Activated T-helper 17 cell treated with anti-CD3 and anti-CD28 coated beads, Interleukin-2, amount 50 U/mL, for 72 hours (primary cell): ENCODE data around the gene POU5F1. TPM values are rescaled to one million over a fixed set of nuclear protein-coding genes. Genes with fewer than 3 reads are reported as not detected.

Experiments
- ATAC-seq: fragments of 150-1000 bp; cut with Tn5 transposase; replicated peaks from 2 replicates; pipeline ENCODE4 v1.10.0; 2021; ENCODE audit warnings: mild to moderate bottlenecking, moderate library complexity
- H3K27ac Mint-ChIP-seq: one replicate; pipeline ENCODE4 v1.8.0; 2022; ENCODE audit warnings: mixed read lengths
- H3K27me3 Mint-ChIP-seq: one replicate; pipeline ENCODE4 v1.8.0; 2022; ENCODE audit warnings: mixed read lengths
- H3K36me3 Mint-ChIP-seq: one replicate; pipeline ENCODE4 v1.8.0; 2022; ENCODE audit warnings: low read depth, mild to moderate bottlenecking, mixed read lengths
- H3K4me1 Mint-ChIP-seq: one replicate; pipeline ENCODE4 v1.8.0; 2022; ENCODE audit warnings: mixed read lengths
- H3K4me3 Mint-ChIP-seq: one replicate; pipeline ENCODE4 v1.8.0; 2022; ENCODE audit warnings: mild to moderate bottlenecking, mixed read lengths
- H3K9me3 Mint-ChIP-seq: one replicate; pipeline ENCODE4 v1.8.0; 2022; ENCODE audit warnings: mixed read lengths
- total RNA-seq, 2 donors: library from RNA; stranded (reverse); gene quantifications; one replicate each; pipeline ENCODE4 v1.2.3, GENCODE V29; 2022

Gene POU5F1
- total RNA-seq, 2 donors from 2014 or later = 0.16 TPM; not detected in 1

GRCh38 chr6:31144970-31145340, 25.5 kb downstream of the POU5F1 start:
- no peak for ATAC-seq
- Mint-ChIP-seq H3K9me3 (no peaks in the 10 kb centered on the region), H3K27me3 (no peaks in the 10 kb centered on the region), H3K36me3 (peaks cover 42% of the 10 kb centered on the region), H3K4me3 (no peak overlapping the region), H3K27ac (no peak overlapping the region), H3K4me1 (no peaks in the 10 kb centered on the region)

- Mint-ChIP-seq H3K4me1 (no peaks in the 10 kb centered on the region), H3K36me3 (peaks cover 37% of the 10 kb centered on the region), H3K9me3 (no peaks in the 10 kb centered on the region), H3K4me3 (no peak overlapping the region), H3K27ac (no peak overlapping the region), H3K27me3 (no peaks in the 10 kb centered on the region)
- no peak for ATAC-seq
Measured at GRCh38 chr6:31144296-31144969, 26.0 kb downstream of the POU5F1 start.

- no peaks in the 10 kb centered on the region for H3K27me3 Mint-ChIP-seq
- no peak for ATAC-seq
Measured at GRCh38 chr6:31143148-31143547, 27.3 kb downstream of the POU5F1 start.

GRCh38 chr6:31142361-31142761, 28.1 kb downstream of the POU5F1 start:
- Mint-ChIP-seq H3K4me1 (peaks cover 5% of the 10 kb centered on the region), H3K27me3 (no peaks in the 10 kb centered on the region), H3K4me3 (no peak overlapping the region), H3K36me3 (peaks cover 33% of the 10 kb centered on the region), H3K9me3 (no peaks in the 10 kb centered on the region), H3K27ac (no peak overlapping the region)
- no peak for ATAC-seq

More at GRCh38 chr6:31143148-31143547, 27.3 kb downstream of the POU5F1 start:
- Mint-ChIP-seq H3K4me3 (no peak overlapping the region), H3K36me3 (peaks cover 33% of the 10 kb centered on the region), H3K9me3 (no peaks in the 10 kb centered on the region), H3K27ac (no peak overlapping the region), H3K4me1 (no peaks in the 10 kb centered on the region)

GRCh38 chr6:31140643-31141042, 29.8 kb downstream of the POU5F1 start:
- no peak overlapping the region for H3K4me3 Mint-ChIP-seq
- H3K27ac Mint-ChIP-seq = no peak overlapping the region
- peaks cover 6% of the 10 kb centered on the region for H3K4me1 Mint-ChIP-seq
- H3K9me3 Mint-ChIP-seq = no peaks in the 10 kb centered on the region
- peaks cover 24% of the 10 kb centered on the region for H3K36me3 Mint-ChIP-seq
- H3K27me3 Mint-ChIP-seq = no peaks in the 10 kb centered on the region
- no peak for ATAC-seq

GRCh38 chr6:31139599-31139998, 30.9 kb downstream of the POU5F1 start:
- H3K9me3 Mint-ChIP-seq = no peaks in the 10 kb centered on the region
- ATAC-seq = no peak
- peaks cover 6% of the 10 kb centered on the region for H3K4me1 Mint-ChIP-seq
- no peak overlapping the region for H3K4me3 Mint-ChIP-seq
- H3K27ac Mint-ChIP-seq = no peak overlapping the region
- no peaks in the 10 kb centered on the region for H3K27me3 Mint-ChIP-seq
- H3K36me3 Mint-ChIP-seq = peaks cover 13% of the 10 kb centered on the region

GRCh38 chr6:31138982-31139381, 31.5 kb downstream of the POU5F1 start, which contains the start of gene PSORS1C2:
Gene PSORS1C2, minus strand, starts transcription at chr6:31139066. Its CDS starts 40 bp downstream, at chr6:31139026.
- Mint-ChIP-seq H3K27me3 (no peaks in the 10 kb centered on the region), H3K9me3 (no peaks in the 10 kb centered on the region), H3K4me3 (peak within 1 kb of the TSS; percentile 84), H3K27ac (peak within 1 kb of the TSS; percentile 86), H3K4me1 (peaks cover 6% of the 10 kb centered on the region), H3K36me3 (peaks cover 8% of the 10 kb centered on the region)
- no peak for ATAC-seq

GRCh38 chr6:31135710-31136109, 34.8 kb downstream of the POU5F1 start:
- ATAC-seq = no peak
- Mint-ChIP-seq H3K4me1 (peaks cover 6% of the 10 kb centered on the region), H3K9me3 (no peaks in the 10 kb centered on the region), H3K27ac (no peak overlapping the region), H3K36me3 (no peaks in the 10 kb centered on the region), H3K4me3 (no peak overlapping the region), H3K27me3 (no peaks in the 10 kb centered on the region)

GRCh38 chr6:31132806-31133205, 37.7 kb downstream of the POU5F1 start:
- Mint-ChIP-seq H3K9me3 (no peaks in the 10 kb centered on the region), H3K27me3 (no peaks in the 10 kb centered on the region), H3K27ac (no peak overlapping the region), H3K36me3 (no peaks in the 10 kb centered on the region), H3K4me3 (no peak overlapping the region), H3K4me1 (peaks cover 10% of the 10 kb centered on the region)
- no peak for ATAC-seq

- H3K27ac Mint-ChIP-seq = no peak overlapping the region
- no peaks in the 10 kb centered on the region for H3K36me3 Mint-ChIP-seq
- no peak overlapping the region for H3K4me3 Mint-ChIP-seq
- ATAC-seq = no peak
- peaks cover 5% of the 10 kb centered on the region for H3K4me1 Mint-ChIP-seq
- H3K27me3 Mint-ChIP-seq = no peaks in the 10 kb centered on the region
- no peaks in the 10 kb centered on the region for H3K9me3 Mint-ChIP-seq
Measured at GRCh38 chr6:31131595-31131994, 38.9 kb downstream of the POU5F1 start.

GRCh38 chr6:31130751-31131150, 39.7 kb downstream of the POU5F1 start:
- Mint-ChIP-seq H3K36me3 (no peaks in the 10 kb centered on the region), H3K4me1 (peaks cover 5% of the 10 kb centered on the region), H3K4me3 (no peak overlapping the region), H3K27me3 (no peaks in the 10 kb centered on the region), H3K27ac (no peak overlapping the region), H3K9me3 (no peaks in the 10 kb centered on the region)
- ATAC-seq = no peak

GRCh38 chr6:31129130-31129529, 41.4 kb downstream of the POU5F1 start:
- Mint-ChIP-seq H3K4me3 (no peak overlapping the region), H3K36me3 (no peaks in the 10 kb centered on the region), H3K27ac (no peak overlapping the region), H3K27me3 (no peaks in the 10 kb centered on the region), H3K4me1 (peaks cover 5% of the 10 kb centered on the region), H3K9me3 (no peaks in the 10 kb centered on the region)
- ATAC-seq = no peak

- peak; percentile 68 for ATAC-seq
- H3K9me3 Mint-ChIP-seq = no peaks in the 10 kb centered on the region
- H3K36me3 Mint-ChIP-seq = no peaks in the 10 kb centered on the region
- peaks cover 5% of the 10 kb centered on the region for H3K4me1 Mint-ChIP-seq
- H3K4me3 Mint-ChIP-seq = no peak overlapping the region
- H3K27ac Mint-ChIP-seq = no peak overlapping the region
- no peaks in the 10 kb centered on the region for H3K27me3 Mint-ChIP-seq
Measured at GRCh38 chr6:31128093-31128676, 42.3 kb downstream of the POU5F1 start.

GRCh38 chr6:31126396-31127175, 43.9 kb downstream of the POU5F1 start:
- Mint-ChIP-seq H3K27ac (no peak overlapping the region), H3K9me3 (no peaks in the 10 kb centered on the region), H3K4me1 (peaks cover 5% of the 10 kb centered on the region), H3K36me3 (no peaks in the 10 kb centered on the region), H3K4me3 (no peak overlapping the region), H3K27me3 (no peaks in the 10 kb centered on the region)
- no peak for ATAC-seq
